Endothelial cell of umbilical vein (primary cell): ENCODE measurements around the gene TMEM175. TPM values are rescaled to one million over a fixed set of nuclear protein-coding genes. Genes with fewer than 3 reads are reported as not detected.

Experiments used
- BruUV-seq: library from RNA; stranded (reverse); fragments of 400-500 nt; replicated peaks from 2 replicates; lab custom pipeline; 2021; lab: Mats Ljungman, UMichigan
- CTCF ChIA-PET: fragments of 300-600, 350-600 bp; sonication (Branson Sonifier 250); formaldehyde crosslinking; loops from one replicate; lab custom pipeline; 2021; ENCODE audit warnings: antibody characterized with exemption, inconsistent platforms; lab: Charles Lee
- POLR2A ChIA-PET: fragments of 300-600, 350-600 bp; sonication (Branson Sonifier 250); formaldehyde crosslinking; loops from one replicate; lab custom pipeline; 2021; ENCODE audit warnings: antibody characterized with exemption, inconsistent platforms; lab: Charles Lee
- DNase-seq: peaks from one replicate; pipeline ENCODE4 v3.0.0-alpha.2; 2011; ENCODE audit warnings: low read depth, low spot score
- FAIRE-seq: peaks from 2 replicates; lab custom pipeline; 2011; peaks lifted over from hg19 to GRCh38; lab: Jason Lieb, UNC
- H2AFZ ChIP-seq: 2 replicates; pipeline ENCODE4 v1.6.0; 2012; ENCODE audit warnings: low read depth, low read length, control low read depth, inconsistent platforms
- H3K27ac ChIP-seq: 2 replicates; pipeline ENCODE4 v1.5.1; 2011; ENCODE audit warnings: low read depth, mild to moderate bottlenecking, control low read depth, low read length, moderate library complexity; ENCODE audit not compliant: insufficient read depth
- H3K27me3 ChIP-seq, 2 experiments: 2 replicates each; pipeline versions ENCODE4 v1.6.0 to v1.6.1; 2011; ENCODE audit warnings: low read length in 2 of 2, mixed read lengths in 1 of 2; ENCODE audit not compliant: control insufficient read depth in 2 of 2, insufficient read depth in 2 of 2
- H3K36me3 ChIP-seq, 2 experiments: 2 replicates in 1 of 2; 3 replicates in 1 of 2; pipeline ENCODE4 v1.5.1; 2011; ENCODE audit warnings: low read length in 2 of 2, mild to moderate bottlenecking in 1 of 2, moderate library complexity in 1 of 2; ENCODE audit not compliant: control insufficient read depth in 2 of 2, insufficient read depth in 2 of 2; ENCODE audit errors: extremely low read depth in 1 of 2
- H3K4me1 ChIP-seq: 3 replicates; pipeline ENCODE4 v1.5.1; 2011; ENCODE audit warnings: mild to moderate bottlenecking, low read length; ENCODE audit not compliant: control insufficient read depth, insufficient read depth; ENCODE audit errors: extremely low read depth
- H3K4me2 ChIP-seq: 2 replicates; pipeline ENCODE4 v1.6.1; 2011; ENCODE audit warnings: low read length, control low read depth, mixed read lengths; ENCODE audit not compliant: insufficient read depth
- H3K4me3 ChIP-seq, 3 experiments: fragments of 200-600 bp in 1 of 3; sonication (generic), shearing (Covaris generic) in 1 of 3; replicated peaks in 1 of 3; 2 replicates each; pipeline ENCODE4 v1.5.1; 2011 to 2016; ENCODE audit warnings: control low read depth in 3 of 3, low read length in 3 of 3, mild to moderate bottlenecking in 2 of 3, inconsistent platforms in 1 of 3, low read depth in 1 of 3, moderate library complexity in 1 of 3; ENCODE audit not compliant: insufficient read depth in 1 of 3
- H3K79me2 ChIP-seq: 2 replicates; pipeline ENCODE4 v1.6.0; 2012; ENCODE audit warnings: low read length, inconsistent platforms; ENCODE audit not compliant: control insufficient read depth, insufficient read depth
- H3K9ac ChIP-seq: replicated peaks from 2 replicates; pipeline ENCODE3; 2011; ENCODE audit warnings: low read length, control low read depth; ENCODE audit not compliant: insufficient read depth; ENCODE audit errors: extremely low read depth
- H3K9me1 ChIP-seq: replicated peaks from 3 replicates; pipeline ENCODE4 v1.6.0; 2011; ENCODE audit warnings: mild to moderate bottlenecking, low read length; ENCODE audit not compliant: control insufficient read depth, insufficient read depth; ENCODE audit errors: extremely low read depth
- H3K9me3 ChIP-seq: replicated peaks from 2 replicates; pipeline ENCODE4 v1.5.1; 2012; ENCODE audit warnings: low read length, inconsistent platforms; ENCODE audit not compliant: control insufficient read depth, insufficient read depth
- H4K20me1 ChIP-seq: replicated peaks from 2 replicates; pipeline ENCODE3; 2011; ENCODE audit warnings: mild to moderate bottlenecking, low read length; ENCODE audit not compliant: control insufficient read depth, insufficient read depth; ENCODE audit errors: extremely low read depth
- EZH2 ChIP-seq: IDR thresholded peaks from 2 replicates; pipeline ENCODE4 v1.6.1; 2012; ENCODE audit warnings: borderline replicate concordance, low read depth, mild to moderate bottlenecking, moderate library complexity, low read length, inconsistent platforms; ENCODE audit not compliant: severe bottlenecking
- FOS ChIP-seq: IDR thresholded peaks from 2 replicates; pipeline ENCODE4 v1.6.1; 2011; ENCODE audit warnings: mild to moderate bottlenecking, low read length, moderate library complexity, borderline replicate concordance; ENCODE audit not compliant: insufficient read depth
- GATA2 ChIP-seq: IDR thresholded peaks from 2 replicates; pipeline ENCODE4 v1.7.0; 2011; ENCODE audit warnings: low read depth, mild to moderate bottlenecking, moderate library complexity, mixed read lengths, low read length; ENCODE audit not compliant: insufficient read length, insufficient read depth
- JUN ChIP-seq: IDR thresholded peaks from 2 replicates; pipeline ENCODE4 v1.6.1; 2011; ENCODE audit warnings: borderline replicate concordance, low read depth; ENCODE audit not compliant: insufficient read length, insufficient read depth
- MYC ChIP-seq: IDR thresholded peaks from one replicate; pipeline ENCODE4 v1.6.1; 2011; ENCODE audit warnings: mild to moderate bottlenecking, low read depth, low read length
- POLR2A ChIP-seq: IDR thresholded peaks from 2 replicates; pipeline ENCODE4 v1.6.1; 2012; ENCODE audit warnings: low read depth, mild to moderate bottlenecking, control low read depth, low read length
- POLR2AphosphoS5 ChIP-seq: IDR thresholded peaks from 2 replicates; pipeline ENCODE4 v1.6.1; 2012; ENCODE audit warnings: low read depth, mild to moderate bottlenecking, control low read depth, low read length, moderate library complexity; ENCODE audit not compliant: insufficient read depth
- dilution Hi-C: fragments of 300-500 bp; cut with MboI; formaldehyde crosslinking; loops from one replicate; pipeline ENCODE4 v1.15.0; 2019; ENCODE audit warnings: low sequenced_read_pairs; ENCODE audit not compliant: extremely low pct_ligation_motif_present
- intact Hi-C: fragments of 100-400 bp; cut with micrococcal nuclease; formaldehyde crosslinking; loops from one replicate; pipeline ENCODE4 v1.10.0; 2022
- polyA plus RNA-seq, 4 experiments: library from polyadenylated mRNA; depleted of rRNA in 3 of 4; stranded (reverse) in 3 of 4; unstranded in 1 of 4; fragments of >200 nt; gene quantifications; 2 replicates each; pipeline versions ENCODE4 v1.2.1 to v1.2.3, GENCODE V29; 2011 to 2012; ENCODE audit warnings: missing spikeins in 1 of 4
- total RNA-seq: library from RNA; stranded (reverse); gene quantifications from 2 replicates; pipeline ENCODE4 v1.2.3, GENCODE V29; 2021
- TF ChIP-seq, protein P1 (sequence below): IDR thresholded peaks from 2 replicates; pipeline ENCODE4 v1.6.1; 2011; ENCODE audit not compliant: insufficient read depth, insufficient read length
- TF ChIP-seq, protein P2 (sequence below), 2 donors: IDR thresholded peaks; 1 replicate in 1 of 2; 2 replicates in 1 of 2; pipeline ENCODE4 v1.5.1; 2011; ENCODE audit warnings: low read length in 2 of 2, mild to moderate bottlenecking in 2 of 2, moderate library complexity in 2 of 2, control low read depth in 1 of 2, inconsistent platforms in 1 of 2, low read depth in 1 of 2; ENCODE audit not compliant: insufficient read depth in 1 of 2; ENCODE audit errors: extremely low read depth in 1 of 2

TMEM175 gene
- total and polyA plus RNA-seq, 2 donors (not counting 3 experiments of a cell fraction or from before 2014, with no cell fraction given), result 21.9 to 80.1 TPM

DNA sequence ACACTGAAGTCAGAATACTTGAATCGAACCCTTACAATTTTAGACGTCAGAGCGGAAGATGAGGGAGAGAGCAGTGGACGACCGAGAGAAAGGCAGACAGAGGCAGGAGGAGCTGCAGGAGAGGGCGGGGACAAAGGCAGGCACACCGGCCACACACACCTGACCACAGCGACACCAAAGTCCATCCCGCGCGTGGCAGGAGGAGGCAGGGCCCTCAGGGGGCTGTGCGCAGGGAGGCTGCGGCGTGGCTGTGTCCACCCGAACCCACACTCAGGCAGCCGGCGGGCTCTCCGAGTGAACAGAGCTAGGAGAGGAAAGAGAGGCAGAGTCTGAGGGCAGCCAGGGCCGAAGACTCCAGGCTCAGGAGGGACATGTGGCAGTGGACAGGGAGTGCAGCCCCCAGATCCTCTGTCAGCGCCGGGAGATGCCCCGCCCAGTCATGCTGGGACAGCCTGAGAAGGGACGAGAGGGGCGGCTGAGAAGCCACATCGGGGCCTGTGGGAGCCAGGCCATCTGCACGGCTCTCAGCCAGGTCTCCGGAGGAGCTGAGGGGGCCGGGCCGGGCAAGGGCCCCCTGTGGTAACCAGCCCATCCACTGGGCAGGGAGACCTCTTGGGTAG is 20.3 kb upstream of the TMEM175 start:
- peaks cover 17% of the 10 kb centered on the region for H3K4me1 ChIP-seq
- dilution Hi-C loops, result no loop called here
- FAIRE-seq (no peak), DNase-seq (no peak)
- H3K9ac ChIP-seq, result no peak overlapping the region
- BruUV-seq, result no TSS peak
- no peaks in the 10 kb centered on the region for H3K9me3 ChIP-seq
- no peak overlapping the region for H2AFZ ChIP-seq
- H3K4me3 ChIP-seq, result no peak overlapping the region
- POLR2A ChIA-PET, result no interaction called here
- peaks cover 31% of the 10 kb centered on the region for H3K79me2 ChIP-seq
- H3K9me1 ChIP-seq, result no peaks in the 10 kb centered on the region
- TF ChIP-seq POLR2AphosphoS5 (no peak), JUN (no peak), EZH2 (no peak), FOS (no peak), GATA2 (no peak), MYC (no peak), POLR2A (no peak)
- TF ChIP-seq, protein P1, sequence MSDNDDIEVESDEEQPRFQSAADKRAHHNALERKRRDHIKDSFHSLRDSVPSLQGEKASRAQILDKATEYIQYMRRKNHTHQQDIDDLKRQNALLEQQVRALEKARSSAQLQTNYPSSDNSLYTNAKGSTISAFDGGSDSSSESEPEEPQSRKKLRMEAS, result no peak
- TF ChIP-seq, protein P2, sequence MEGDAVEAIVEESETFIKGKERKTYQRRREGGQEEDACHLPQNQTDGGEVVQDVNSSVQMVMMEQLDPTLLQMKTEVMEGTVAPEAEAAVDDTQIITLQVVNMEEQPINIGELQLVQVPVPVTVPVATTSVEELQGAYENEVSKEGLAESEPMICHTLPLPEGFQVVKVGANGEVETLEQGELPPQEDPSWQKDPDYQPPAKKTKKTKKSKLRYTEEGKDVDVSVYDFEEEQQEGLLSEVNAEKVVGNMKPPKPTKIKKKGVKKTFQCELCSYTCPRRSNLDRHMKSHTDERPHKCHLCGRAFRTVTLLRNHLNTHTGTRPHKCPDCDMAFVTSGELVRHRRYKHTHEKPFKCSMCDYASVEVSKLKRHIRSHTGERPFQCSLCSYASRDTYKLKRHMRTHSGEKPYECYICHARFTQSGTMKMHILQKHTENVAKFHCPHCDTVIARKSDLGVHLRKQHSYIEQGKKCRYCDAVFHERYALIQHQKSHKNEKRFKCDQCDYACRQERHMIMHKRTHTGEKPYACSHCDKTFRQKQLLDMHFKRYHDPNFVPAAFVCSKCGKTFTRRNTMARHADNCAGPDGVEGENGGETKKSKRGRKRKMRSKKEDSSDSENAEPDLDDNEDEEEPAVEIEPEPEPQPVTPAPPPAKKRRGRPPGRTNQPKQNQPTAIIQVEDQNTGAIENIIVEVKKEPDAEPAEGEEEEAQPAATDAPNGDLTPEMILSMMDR (IDR thresholded peaks at IDR 0.05; ENCODE audit: extremely low read depth in 1 of 2, insufficient read depth in 1 of 2, low read depth in 1 of 2, low read length in 2 of 2), result no peak
- peaks cover 5% of the 10 kb centered on the region for H4K20me1 ChIP-seq
- H3K27ac ChIP-seq, result no peak overlapping the region
- peaks cover 4 to 9% of the 10 kb centered on the region in 2 experiments for H3K36me3 ChIP-seq
- intact Hi-C loops, result no loop called here
- CTCF ChIA-PET, result interaction anchor here (1.5 kb wide), 1 partner anchor 20 kb away, joined by 3 read pairs; the partner anchor contains the start of genes GAK and TMEM175
- H3K27me3 ChIP-seq, result no peaks in the 10 kb centered on the region
- no peak overlapping the region for H3K4me2 ChIP-seq
